GM23338 (cell line): ENCODE data around the gene MCC.

Experiments used
- CREB1 ChIP-seq: fragments of 250-450 bp; sonication (Bioruptor Pico); IDR thresholded peaks from 2 replicates; pipeline ENCODE4 v1.5.0; 2020; ENCODE audit warnings: low read depth, mild to moderate bottlenecking, moderate library complexity
- CTCF ChIP-seq, 2 experiments: fragments of 200-600 bp in 1 of 2; sonication (generic) in 1 of 2; conservative IDR thresholded peaks; 2 replicates each; pipeline versions ENCODE4 v1.5.1 to v1.6.1; 2016 to 2017; ENCODE audit warnings: antibody characterized with exemption in 2 of 2, low read depth in 2 of 2, mild to moderate bottlenecking in 2 of 2, moderate library complexity in 1 of 2
- EZH2 ChIP-seq: fragments of 200-600 bp; sonication (generic); IDR thresholded peaks from one replicate; pipeline ENCODE4 v1.8.0; 2017; ENCODE audit warnings: antibody characterized with exemption, mild to moderate bottlenecking, low read depth; ENCODE audit not compliant: unreplicated experiment
- EZH2phosphoT487 ChIP-seq: fragments of 200-600 bp; sonication (generic); IDR thresholded peaks from one replicate; pipeline ENCODE4 v1.8.1; 2018; ENCODE audit warnings: antibody characterized with exemption; ENCODE audit not compliant: unreplicated experiment
- POLR2AphosphoS5 ChIP-seq: IDR thresholded peaks from 2 replicates; pipeline ENCODE4 v1.6.1; 2016; ENCODE audit warnings: antibody characterized with exemption, low read depth
- REST ChIP-seq: IDR thresholded peaks from one replicate; pipeline ENCODE4 v1.6.1; 2018; ENCODE audit warnings: antibody characterized with exemption; ENCODE audit not compliant: unreplicated experiment
- ZNF114 ChIP-seq: fragments of 250-450 bp; sonication (Bioruptor Pico); IDR thresholded peaks from 2 replicates; pipeline ENCODE4 v1.5.0; 2020; ENCODE audit warnings: mild to moderate bottlenecking, moderate library complexity

- TF ChIP-seq POLR2AphosphoS5 (no peak), ZNF114 (CRISPR knock-in tag) (no peak), CTCF (conservative IDR thresholded peaks at IDR 0.05; ENCODE audit: low read depth in 2 of 2) (no peak), EZH2phosphoT487 (no peak), EZH2 (no peak), CREB1 (CRISPR knock-in tag) (no peak), REST (no peak)
Observed at GRCh38 chr5:113356487-113356886, 131.8 kb downstream of the MCC start.
